ENCODE data around the gene WIPF2.

- no peak for TF ChIP-seq CTCF (IDR thresholded peaks at IDR 0.05 in 2 of 3, conservative IDR thresholded peaks at IDR 0.05 in 1 of 3; ENCODE audit: borderline replicate concordance in 1 of 3, insufficient read depth in 1 of 3, low read depth in 2 of 3, low read length in 2 of 3)
- TF ChIP-seq ATF3 (IDR thresholded peaks at IDR 0.05): no peak
- no peak for TF ChIP-seq EZH2 (IDR thresholded peaks at IDR 0.05)
- no peak for TF ChIP-seq POLR2A (IDR thresholded peaks at IDR 0.05; ENCODE audit: borderline replicate concordance, extremely low read depth, insufficient read depth, insufficient read length)
- no peak for TF ChIP-seq MAX (IDR thresholded peaks at IDR 0.05)
- no peak for TF ChIP-seq FOSL1 (IDR thresholded peaks at IDR 0.05; ENCODE audit: low read depth)
- no peak for TF ChIP-seq POLR2AphosphoS5 (IDR thresholded peaks at IDR 0.05; ENCODE audit: low read depth, low read length)
- no peak for TF ChIP-seq JUND (IDR thresholded peaks at IDR 0.05)
- TF ChIP-seq ELF1 (IDR thresholded peaks at IDR 0.05; ENCODE audit: borderline replicate concordance, low read depth): no peak
- TF ChIP-seq YY1 (IDR thresholded peaks at IDR 0.05; ENCODE audit: extremely low read depth, insufficient replicate concordance, low read depth, low read length): no peak
- TF ChIP-seq TCF7L2 (IDR thresholded peaks at IDR 0.05; ENCODE audit: borderline replicate concordance, extremely low read depth, insufficient read depth, insufficient read length): no peak
- no peak for TF ChIP-seq CEBPB (IDR thresholded peaks at IDR 0.05; ENCODE audit: low read depth)
Measured at GRCh38 chr17:40303708-40304551, 84.8 kb downstream of the WIPF2 start.

Data from HCT116 (cell line).